SK-N-SH (cell line): ENCODE data around the gene TAB2. TPM values are rescaled to one million over a fixed set of nuclear protein-coding genes. Genes with fewer than 3 reads are reported as not detected.

Experiments used
- CTCF ChIA-PET: fragments of 300-600, 350-600 bp; formaldehyde crosslinking; extraction: SDS; loops from one replicate; lab custom pipeline; 2021; lab: Yijun Ruan, JAX
- POLR2A ChIA-PET: fragments of 350-600 bp; sonication (Branson Sonifier 250); formaldehyde crosslinking; extraction: SDS; loops from one replicate; lab custom pipeline; 2020; ENCODE audit warnings: antibody characterized with exemption, inconsistent platforms; lab: Yijun Ruan, JAX
- DNase-seq: peaks from one replicate; pipeline ENCODE4 v3.0.0; 2012
- H2AFZ ChIP-seq: fragments of 200-600 bp; sonication (generic); 2 replicates; pipeline ENCODE4 v1.8.1; 2016; ENCODE audit warnings: antibody characterized with exemption, mild to moderate bottlenecking, low read depth
- H3F3A ChIP-seq: fragments of 200-600 bp; sonication (generic); replicated peaks from 2 replicates; pipeline ENCODE3; 2016; ENCODE audit warnings: antibody characterized with exemption, mild to moderate bottlenecking; ENCODE audit not compliant: insufficient read depth
- H3K27ac ChIP-seq, 2 experiments: fragments of 200-500 bp in 1 of 2; fragments of 200-600 bp in 1 of 2; sonication (Bioruptor generic) in 1 of 2; sonication (generic), shearing (Covaris generic) in 1 of 2; 2 replicates each; pipeline versions ENCODE4 v1.5.1 to v1.6.1; 2014 to 2016; ENCODE audit warnings: low read depth in 2 of 2, inconsistent platforms in 1 of 2, low read length in 1 of 2, mild to moderate bottlenecking in 1 of 2, mixed read lengths in 1 of 2
- H3K27me3 ChIP-seq: fragments of 200-600 bp; sonication (generic), shearing (Covaris generic); 2 replicates; pipeline ENCODE4 v1.6.1; 2016; ENCODE audit warnings: mixed run types; ENCODE audit not compliant: insufficient read depth
- H3K36me3 ChIP-seq, 2 experiments: fragments of 200-500 bp in 1 of 2; fragments of 200-600 bp in 1 of 2; sonication (Bioruptor generic) in 1 of 2; sonication (generic) in 1 of 2; replicated peaks in 1 of 2; 2 replicates each; pipeline versions ENCODE3 to v1.5.1; 2014 to 2016; ENCODE audit warnings: low read length in 1 of 2, mild to moderate bottlenecking in 1 of 2; ENCODE audit not compliant: insufficient read depth in 2 of 2, control insufficient read depth in 1 of 2
- H3K4me1 ChIP-seq, 2 experiments: fragments of 200-500 bp in 1 of 2; fragments of 200-600 bp in 1 of 2; sonication (Bioruptor generic) in 1 of 2; sonication (generic), shearing (Covaris generic) in 1 of 2; 2 replicates each; pipeline versions ENCODE4 v1.5.1 to v1.6.1; 2014 to 2016; ENCODE audit warnings: low read depth in 1 of 2, low read length in 1 of 2, mixed run types in 1 of 2; ENCODE audit not compliant: insufficient read depth in 2 of 2, control insufficient read depth in 1 of 2
- H3K4me2 ChIP-seq: fragments of 200-600 bp; sonication (generic), shearing (Covaris generic); 2 replicates; pipeline ENCODE4 v1.6.1; 2017; ENCODE audit warnings: mixed run types
- H3K4me3 ChIP-seq, 2 experiments: fragments of 200-500 bp in 1 of 2; fragments of 200-600 bp in 1 of 2; sonication (Bioruptor generic) in 1 of 2; sonication (generic), shearing (Covaris generic) in 1 of 2; 2 replicates each; pipeline versions ENCODE4 v1.5.1 to v1.8.1; 2014 to 2016; ENCODE audit warnings: low read depth in 2 of 2, inconsistent platforms in 1 of 2, low read length in 1 of 2, mild to moderate bottlenecking in 1 of 2, mixed read lengths in 1 of 2, moderate library complexity in 1 of 2
- H3K79me2 ChIP-seq: fragments of 200-600 bp; sonication (generic); 2 replicates; pipeline ENCODE4 v1.8.1; 2017; ENCODE audit warnings: mild to moderate bottlenecking; ENCODE audit not compliant: insufficient read depth
- H3K9ac ChIP-seq: fragments of 200-600 bp; sonication (generic); 2 replicates; pipeline ENCODE4 v1.6.1; 2017; ENCODE audit warnings: mixed run types
- H3K9me2 ChIP-seq: fragments of 200-600 bp; sonication (generic); 2 replicates; pipeline ENCODE4 v1.6.1; 2017; ENCODE audit warnings: mixed run types
- H3K9me3 ChIP-seq: fragments of 200-600 bp; sonication (generic); 2 replicates; pipeline ENCODE4 v1.6.1; 2017; ENCODE audit warnings: mixed run types, mild to moderate bottlenecking, moderate library complexity
- H4K20me1 ChIP-seq: fragments of 200-600 bp; sonication (generic); 2 replicates; pipeline ENCODE4 v1.6.1; 2017; ENCODE audit warnings: mild to moderate bottlenecking, mixed run types; ENCODE audit not compliant: insufficient read depth
- CTCF ChIP-seq: fragments of 200-600 bp; sonication (generic); IDR thresholded peaks from 2 replicates; pipeline ENCODE4 v1.6.1; 2017; ENCODE audit warnings: antibody characterized with exemption, mild to moderate bottlenecking, moderate library complexity
- EP300 ChIP-seq, 2 experiments: IDR thresholded peaks; 2 replicates each; pipeline versions ENCODE4 v1.4.0 to v1.6.1; 2012; ENCODE audit warnings: borderline replicate concordance in 1 of 2, low read depth in 1 of 2, low read length in 1 of 2
- EZH2phosphoT487 ChIP-seq: fragments of 200-600 bp; sonication (generic); IDR thresholded peaks from 2 replicates; pipeline ENCODE4 v1.6.1; 2017; ENCODE audit warnings: low read depth, mixed run types, mild to moderate bottlenecking, antibody characterized with exemption, moderate library complexity, borderline replicate concordance
- FOXJ3 ChIP-seq: sonication (generic); formaldehyde crosslinking; IDR thresholded peaks from 2 replicates; pipeline ENCODE4 v1.5.1; 2020; ENCODE audit warnings: mild to moderate bottlenecking, missing genetic modification reagents
- FOXM1 ChIP-seq: IDR thresholded peaks from 2 replicates; pipeline ENCODE4 v1.4.0; 2012; ENCODE audit warnings: low read depth, mild to moderate bottlenecking
- GATA2 ChIP-seq: sonication (generic); formaldehyde crosslinking; IDR thresholded peaks from 2 replicates; pipeline ENCODE4 v1.5.0; 2020; ENCODE audit warnings: mild to moderate bottlenecking, missing genetic modification reagents
- JUND ChIP-seq: IDR thresholded peaks from 2 replicates; pipeline ENCODE4 v1.4.0; 2012
- MEF2A ChIP-seq: IDR thresholded peaks from 2 replicates; pipeline ENCODE4 v1.4.0; 2012; ENCODE audit warnings: low read depth, borderline replicate concordance
- MXI1 ChIP-seq: IDR thresholded peaks from 2 replicates; pipeline ENCODE4 v1.6.1; 2012; ENCODE audit warnings: mild to moderate bottlenecking, low read depth, low read length, improper control_type of control experiment
- NRF1 ChIP-seq: IDR thresholded peaks from 2 replicates; pipeline ENCODE4 v1.6.1; 2012; ENCODE audit warnings: low read depth, mild to moderate bottlenecking, low read length
- RAD21 ChIP-seq: IDR thresholded peaks from 2 replicates; pipeline ENCODE4 v1.6.1; 2012; ENCODE audit warnings: mild to moderate bottlenecking, low read length
- RXRA ChIP-seq: IDR thresholded peaks from 2 replicates; pipeline ENCODE4 v1.4.0; 2012; ENCODE audit warnings: low read depth, mild to moderate bottlenecking, borderline replicate concordance
- SIN3A ChIP-seq: IDR thresholded peaks from 2 replicates; pipeline ENCODE4 v1.6.1; 2012; ENCODE audit warnings: low read depth, mild to moderate bottlenecking, low read length, moderate library complexity, borderline replicate concordance
- SMC3 ChIP-seq: IDR thresholded peaks from 2 replicates; pipeline ENCODE4 v1.6.1; 2012; ENCODE audit warnings: low read depth, low read length, improper control_type of control experiment
- TEAD4 ChIP-seq: IDR thresholded peaks from 2 replicates; pipeline ENCODE4 v1.4.0; 2012; ENCODE audit warnings: mild to moderate bottlenecking, borderline replicate concordance; ENCODE audit not compliant: insufficient read depth
- USF1 ChIP-seq: IDR thresholded peaks from 2 replicates; pipeline ENCODE4 v1.4.0; 2012; ENCODE audit warnings: low read depth, borderline replicate concordance
- WGBS: methylation state at CpG from one replicate; pipeline ENCODE4 v1.1.6; 2017; ENCODE audit warnings: low lambda C conversion rate; 5-methylcytosine and 5-hydroxymethylcytosine counted together
- polyA plus RNA-seq, 3 experiments: library from polyadenylated mRNA; depleted of rRNA; stranded (reverse); fragments of >200 nt; gene quantifications; 2 replicates each; pipeline ENCODE4 v1.2.3, GENCODE V29; 2012
- TF ChIP-seq, protein P1 (sequence below): IDR thresholded peaks from 2 replicates; pipeline ENCODE4; 2012
- TF ChIP-seq, protein P2 (sequence below): IDR thresholded peaks from 2 replicates; pipeline ENCODE4 v1.4.0; 2012; ENCODE audit warnings: low read depth

TAB2 gene
- polyA plus RNA-seq, 1 of the 3 experiments (the other 2 are of a cell fraction): 24.4 TPM

GRCh38 chr6:149433405-149433804 lies 115.9 kb downstream of the TAB2 start:
- no peak for DNase-seq
- ChIA-PET POLR2A (interaction anchor here (0.8 kb wide), 1 partner anchor 411 kb away, joined by 3 read pairs; no protein-coding TSS in a partner anchor), CTCF (interaction anchor here (1.1 to 7.0 kb wide), 7 partner anchors 13 to 407 kb away, joined by 3 to 158 read pairs (median 8); no protein-coding TSS in a partner anchor)
- Histone ChIP-seq H3K4me2 (no peak overlapping the region), H3F3A (no peaks in the 10 kb centered on the region), H3K4me3 (no peak overlapping the region), H4K20me1 (no peaks in the 10 kb centered on the region), H3K36me3 (no peaks in the 10 kb centered on the region), H3K79me2 (no peaks in the 10 kb centered on the region), H2AFZ (no peak overlapping the region), H3K9me2 (no peaks in the 10 kb centered on the region), H3K27ac (no peak overlapping the region), H3K4me1 (peaks cover 0 to 2% of the 10 kb centered on the region in 2 experiments; a peak in 1 of 4 replicates), H3K9ac (no peak overlapping the region), H3K27me3 (no peaks in the 10 kb centered on the region), H3K9me3 (no peaks in the 10 kb centered on the region)
- TF ChIP-seq SMC3: no peak
- no peak for TF ChIP-seq USF1
- TF ChIP-seq EP300 (IDR thresholded peaks at IDR 0.05; ENCODE audit: borderline replicate concordance in 1 of 2, low read depth in 1 of 2, low read length in 1 of 2): no peak
- TF ChIP-seq EZH2phosphoT487: no peak
- no peak for TF ChIP-seq RXRA
- TF ChIP-seq RAD21: no peak
- no peak for TF ChIP-seq CTCF
- TF ChIP-seq MEF2A: no peak
- TF ChIP-seq FOXM1: no peak
- no peak for TF ChIP-seq JUND
- TF ChIP-seq, protein P1, sequence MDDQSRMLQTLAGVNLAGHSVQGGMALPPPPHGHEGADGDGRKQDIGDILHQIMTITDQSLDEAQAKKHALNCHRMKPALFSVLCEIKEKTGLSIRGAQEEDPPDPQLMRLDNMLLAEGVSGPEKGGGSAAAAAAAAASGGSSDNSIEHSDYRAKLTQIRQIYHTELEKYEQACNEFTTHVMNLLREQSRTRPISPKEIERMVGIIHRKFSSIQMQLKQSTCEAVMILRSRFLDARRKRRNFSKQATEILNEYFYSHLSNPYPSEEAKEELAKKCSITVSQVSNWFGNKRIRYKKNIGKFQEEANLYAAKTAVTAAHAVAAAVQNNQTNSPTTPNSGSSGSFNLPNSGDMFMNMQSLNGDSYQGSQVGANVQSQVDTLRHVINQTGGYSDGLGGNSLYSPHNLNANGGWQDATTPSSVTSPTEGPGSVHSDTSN: no peak
- TF ChIP-seq GATA2 (CRISPR knock-in tag): no peak
- TF ChIP-seq, protein P2, sequence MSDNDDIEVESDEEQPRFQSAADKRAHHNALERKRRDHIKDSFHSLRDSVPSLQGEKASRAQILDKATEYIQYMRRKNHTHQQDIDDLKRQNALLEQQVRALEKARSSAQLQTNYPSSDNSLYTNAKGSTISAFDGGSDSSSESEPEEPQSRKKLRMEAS: no peak
- TF ChIP-seq MXI1: no peak
- TF ChIP-seq TEAD4: no peak
- TF ChIP-seq FOXJ3 (CRISPR knock-in tag): no peak
- TF ChIP-seq SIN3A: no peak
- TF ChIP-seq NRF1: no peak
- WGBS: 83% methylated on average over 2 of the region's 2 CpGs
